ENCODE data around the gene AGAP1. TPM values are rescaled to one million over a fixed set of nuclear protein-coding genes. Genes with fewer than 3 reads are reported as not detected.

The AGAP1 gene
- total RNA-seq, 1 donor: 10.8 TPM

DNA sequence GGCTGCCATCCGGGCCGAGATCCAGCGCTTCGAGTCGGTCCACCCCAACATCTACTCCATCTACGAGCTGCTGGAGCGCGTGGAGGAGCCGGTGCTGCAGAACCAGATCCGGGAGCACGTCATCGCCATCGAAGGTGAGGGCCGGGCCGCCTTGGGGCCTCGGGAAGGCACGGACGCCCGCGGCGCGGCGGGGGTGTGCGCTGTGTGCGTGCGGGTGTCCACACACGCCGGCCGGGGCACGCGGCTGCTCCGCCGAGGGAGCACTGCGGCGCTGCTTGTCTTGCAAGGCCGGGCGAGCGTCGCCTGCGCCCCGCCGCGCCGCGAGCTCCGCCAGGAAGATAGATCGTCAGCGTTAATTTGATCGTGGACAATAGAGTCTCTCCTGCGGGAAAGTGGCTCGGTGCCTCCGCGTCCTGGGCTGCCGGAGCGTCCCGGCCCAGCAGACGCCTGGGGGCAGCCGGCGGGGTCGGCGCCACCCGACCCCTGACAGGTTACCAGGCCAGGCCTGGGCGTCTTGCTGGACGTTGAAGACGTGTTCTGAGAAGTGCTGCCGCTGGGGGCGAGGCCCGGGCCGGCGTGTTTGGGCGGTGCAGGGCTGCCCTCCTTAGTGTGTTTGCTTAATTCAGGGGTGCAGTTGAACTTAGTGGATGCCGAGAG lies 1.0 kb downstream of the AGAP1 start:
- peak; percentile 55 for DNase-seq (ENCODE audit: low read depth)
- TF ChIP-seq, protein P1, sequence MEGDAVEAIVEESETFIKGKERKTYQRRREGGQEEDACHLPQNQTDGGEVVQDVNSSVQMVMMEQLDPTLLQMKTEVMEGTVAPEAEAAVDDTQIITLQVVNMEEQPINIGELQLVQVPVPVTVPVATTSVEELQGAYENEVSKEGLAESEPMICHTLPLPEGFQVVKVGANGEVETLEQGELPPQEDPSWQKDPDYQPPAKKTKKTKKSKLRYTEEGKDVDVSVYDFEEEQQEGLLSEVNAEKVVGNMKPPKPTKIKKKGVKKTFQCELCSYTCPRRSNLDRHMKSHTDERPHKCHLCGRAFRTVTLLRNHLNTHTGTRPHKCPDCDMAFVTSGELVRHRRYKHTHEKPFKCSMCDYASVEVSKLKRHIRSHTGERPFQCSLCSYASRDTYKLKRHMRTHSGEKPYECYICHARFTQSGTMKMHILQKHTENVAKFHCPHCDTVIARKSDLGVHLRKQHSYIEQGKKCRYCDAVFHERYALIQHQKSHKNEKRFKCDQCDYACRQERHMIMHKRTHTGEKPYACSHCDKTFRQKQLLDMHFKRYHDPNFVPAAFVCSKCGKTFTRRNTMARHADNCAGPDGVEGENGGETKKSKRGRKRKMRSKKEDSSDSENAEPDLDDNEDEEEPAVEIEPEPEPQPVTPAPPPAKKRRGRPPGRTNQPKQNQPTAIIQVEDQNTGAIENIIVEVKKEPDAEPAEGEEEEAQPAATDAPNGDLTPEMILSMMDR (IDR thresholded peaks at IDR 0.05; ENCODE audit: insufficient read depth, low read depth, low read length): no peak
- H3K4me3 ChIP-seq (ENCODE audit: low read depth, low read length): peak overlapping the region; percentile 68

DNA sequence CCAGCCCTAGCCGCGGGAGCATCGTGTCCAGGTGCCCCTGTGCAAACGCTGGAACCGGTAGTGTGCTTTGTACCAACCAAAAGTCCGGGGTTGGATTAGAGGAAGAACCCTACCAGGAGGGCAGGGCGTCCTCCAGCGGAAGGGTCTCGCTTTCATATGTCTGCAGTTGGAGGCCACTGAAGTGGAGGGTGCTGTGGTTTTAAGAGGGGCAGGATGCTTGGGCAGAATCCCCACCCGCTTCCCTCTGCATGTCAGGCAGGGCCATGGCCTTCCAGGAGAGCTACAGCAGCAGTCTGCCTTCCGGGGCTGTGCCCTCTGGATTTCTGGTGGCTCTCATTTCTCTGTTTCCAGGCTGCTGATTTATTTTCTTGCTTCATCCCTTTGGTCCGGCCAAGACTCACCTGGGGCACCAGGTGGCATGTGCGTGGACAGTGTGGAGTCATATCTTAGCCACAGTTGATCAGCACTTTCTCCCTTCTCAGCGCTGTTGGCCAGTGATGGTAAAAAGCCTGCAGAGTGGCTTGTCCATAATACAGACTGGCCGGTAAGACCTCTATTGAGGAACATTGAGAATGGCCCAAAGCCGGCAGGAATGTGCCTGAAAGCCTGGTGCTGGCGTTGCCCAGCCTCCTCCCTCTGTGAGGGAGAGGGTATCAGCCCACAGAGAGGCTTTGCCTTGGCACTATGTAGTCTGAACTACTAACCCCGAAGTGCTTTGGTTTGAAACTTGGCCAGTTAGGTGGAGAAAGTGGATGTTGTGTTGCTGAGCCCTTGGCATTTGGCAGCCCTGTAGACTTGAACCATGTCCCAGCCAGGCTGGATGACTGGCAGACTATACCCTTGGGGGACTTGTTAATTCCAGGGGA lies 1.8 kb downstream of the AGAP1 start:
- H3K4me3 ChIP-seq (ENCODE audit: low read depth, low read length): peak overlapping the region; percentile 68
- TF ChIP-seq, protein P1 (IDR thresholded peaks at IDR 0.05; ENCODE audit: insufficient read depth, low read depth, low read length): no peak
- DNase-seq (ENCODE audit: low read depth): no peak

DNA sequence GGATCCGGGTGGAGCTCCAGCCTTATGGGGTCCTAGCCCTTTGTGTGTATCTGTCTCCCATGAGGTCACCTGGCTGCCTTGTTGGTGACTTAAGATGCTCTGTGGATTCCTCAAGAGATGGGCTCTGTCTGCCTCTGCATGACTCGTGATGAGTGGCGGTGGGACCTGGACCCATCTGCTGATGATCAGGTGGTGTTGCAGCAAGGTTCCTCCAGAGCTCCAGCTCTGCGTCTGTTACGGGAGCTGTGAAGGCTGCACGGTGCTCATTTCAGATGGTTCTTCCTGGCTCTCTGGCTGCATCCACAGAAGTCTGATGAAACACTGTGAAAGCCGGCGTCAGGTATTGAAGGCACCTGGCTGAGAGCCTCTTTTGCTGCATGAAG lies 2.4 kb downstream of the AGAP1 start:
- H3K4me3 ChIP-seq (ENCODE audit: low read depth, low read length): no peak overlapping the region
- DNase-seq (ENCODE audit: low read depth): no peak
- TF ChIP-seq, protein P1 (IDR thresholded peaks at IDR 0.05; ENCODE audit: insufficient read depth, low read depth, low read length): no peak

DNA sequence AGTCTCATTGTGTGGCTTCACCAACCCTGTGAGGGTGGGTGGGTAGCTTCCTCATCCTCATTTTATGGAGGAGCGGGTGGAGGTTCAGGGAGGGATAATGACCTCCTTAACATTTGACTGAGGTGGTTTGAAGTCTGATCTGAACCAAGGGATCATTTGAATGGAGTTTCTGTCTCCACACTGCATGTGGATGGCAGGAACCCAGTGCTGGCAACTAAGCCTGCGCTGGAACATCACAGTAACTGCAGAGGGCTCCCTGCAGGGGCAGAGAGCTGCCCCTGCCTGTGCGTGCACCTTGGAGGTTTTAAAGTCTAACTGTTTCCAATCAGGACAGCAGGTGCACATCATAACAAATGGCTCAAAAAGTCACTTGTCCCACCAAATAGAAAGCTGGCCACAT lies 3.3 kb downstream of the AGAP1 start:
- TF ChIP-seq, protein P1 (IDR thresholded peaks at IDR 0.05; ENCODE audit: insufficient read depth, low read depth, low read length): no peak
- DNase-seq (ENCODE audit: low read depth): no peak

DNA sequence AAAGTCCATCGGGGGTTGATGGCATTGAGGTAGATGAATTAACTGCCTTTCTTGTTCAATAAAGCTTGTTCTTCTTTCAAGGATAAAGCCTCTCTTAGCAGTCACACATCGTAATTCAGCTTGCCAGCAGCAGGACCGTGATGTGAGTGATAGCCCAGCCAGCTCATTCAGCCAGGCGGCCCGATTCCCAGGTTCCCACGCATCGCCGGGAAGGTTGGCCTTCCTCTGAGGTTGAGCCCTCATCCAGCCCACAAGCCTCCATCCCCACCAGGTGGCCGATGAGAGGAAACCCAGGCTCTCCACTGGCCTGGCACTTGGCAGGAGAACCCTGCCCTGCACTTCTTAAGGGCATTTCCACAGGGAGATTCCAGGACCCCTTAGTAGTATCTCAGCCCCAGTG lies 4.7 kb downstream of the AGAP1 start:
- H3K4me3 ChIP-seq (ENCODE audit: low read depth, low read length): no peak overlapping the region
- no peak for DNase-seq (ENCODE audit: low read depth)
- TF ChIP-seq, protein P1 (IDR thresholded peaks at IDR 0.05; ENCODE audit: insufficient read depth, low read depth, low read length): no peak

More for the DNA sequence above, 3.3 kb downstream of the AGAP1 start:
- no peak overlapping the region for H3K4me3 ChIP-seq (ENCODE audit: low read depth, low read length)

DNA sequence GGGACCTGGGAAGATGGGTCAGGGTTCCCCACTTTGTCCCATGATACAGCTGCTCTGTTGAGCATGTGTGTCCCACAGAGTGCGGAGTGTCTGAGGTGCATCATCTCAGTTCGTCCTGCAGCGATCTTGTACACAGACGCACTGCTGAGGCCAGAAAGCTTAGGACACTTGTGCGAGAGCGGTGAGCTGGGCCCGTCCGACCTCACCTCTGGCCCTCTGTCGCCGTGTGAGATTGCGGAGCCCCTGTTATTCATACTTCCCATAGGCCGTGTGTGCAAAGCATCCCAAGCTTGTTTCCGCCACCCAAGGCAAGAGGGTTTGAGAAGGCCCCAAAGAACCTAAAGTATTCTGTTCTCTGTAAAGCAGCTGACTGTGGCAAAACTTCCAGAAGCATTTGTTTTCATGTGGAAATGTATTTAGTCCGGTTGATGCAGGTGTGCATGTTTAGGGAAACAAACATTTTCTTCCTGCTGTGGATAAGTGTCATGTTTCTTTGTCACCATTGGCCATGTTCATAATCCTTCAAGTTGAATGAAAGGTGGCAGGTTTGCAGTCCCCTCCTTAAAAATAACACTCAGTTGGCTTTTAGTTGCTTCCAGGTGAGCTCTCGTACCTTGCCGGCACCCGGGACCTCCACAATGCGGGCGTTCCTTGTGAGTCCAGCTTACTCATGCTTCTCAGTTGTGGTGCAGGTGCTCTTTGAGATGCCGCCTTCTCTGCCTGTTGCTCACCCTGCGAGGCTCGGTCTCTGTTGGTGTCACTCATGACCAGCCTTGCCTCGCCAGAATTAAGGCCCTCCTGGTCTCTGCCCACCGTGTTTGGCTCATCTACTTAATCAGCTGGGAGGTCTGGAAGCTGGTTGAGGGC lies 5.3 kb downstream of the AGAP1 start:
- TF ChIP-seq, protein P1 (IDR thresholded peaks at IDR 0.05; ENCODE audit: insufficient read depth, low read depth, low read length): no peak
- no peak for DNase-seq (ENCODE audit: low read depth)
- H3K4me3 ChIP-seq (ENCODE audit: low read depth, low read length): no peak overlapping the region

All from fibroblast of villous mesenchyme (primary cell).